Measurements from ENCODE around the gene CTNNBIP1. TPM values are rescaled to one million over a fixed set of nuclear protein-coding genes. Genes with fewer than 3 reads are reported as not detected.

CTNNBIP1 gene
- total and polyA plus RNA-seq, 10 donors: 7.3 to 17.5 (median 12.1) TPM

DNA sequence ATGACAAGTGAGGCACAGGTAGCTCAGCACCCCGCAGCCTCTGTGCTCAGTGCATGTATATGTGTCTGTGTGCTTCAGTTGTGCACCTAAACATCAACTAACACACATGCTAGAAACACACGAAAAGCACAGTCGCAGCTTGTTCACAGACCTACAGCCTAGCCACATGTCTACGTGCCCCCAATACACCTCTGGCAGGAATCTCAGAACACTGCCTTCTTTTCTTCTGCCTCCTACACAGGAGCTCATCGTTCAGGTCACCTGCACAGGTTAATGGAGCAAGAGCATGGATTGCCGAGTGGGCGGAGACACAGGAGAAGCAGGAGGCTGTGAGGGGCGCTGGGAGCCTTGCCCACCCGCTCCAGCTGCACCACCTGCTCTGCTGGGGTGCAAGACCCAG is 31.7 kb downstream of the CTNNBIP1 start:
- H3K36me3 ChIP-seq: peaks cover 0 to 11% (median 0%) of the 10 kb centered on the region in 6 donors
- H3K4me1 ChIP-seq: peaks cover 9 to 55% (median 27%) of the 10 kb centered on the region in 6 donors
- peaks cover 0 to 6% (median 0%) of the 10 kb centered on the region in 7 donors for H3K27me3 ChIP-seq (replicated peaks in 1 of 7)
- no peak overlapping the region for H3K4me3 ChIP-seq
- DNase-seq: no peak
- 85 to 96% (median 95%) methylated on average over 8 to 9 of the region's 9 CpGs for WGBS, 5 donors
- H3K9me3 ChIP-seq: no peaks in the 10 kb centered on the region
- no peak overlapping the region for H3K27ac ChIP-seq
- intact Hi-C loops (cut with DNase I; ENCODE audit: low total_unique reads): loop anchor here (5.0 kb wide), 2 partner anchors 69 to 154 kb away; partner anchors contain the start of gene UBE4B
- TF ChIP-seq CTCF (IDR thresholded peaks at IDR 0.05 in 8 of 11, conservative IDR thresholded peaks at IDR 0.05 in 3 of 11): no peak
- TF ChIP-seq POLR2A (IDR thresholded peaks at IDR 0.05): no peak
- no peak for TF ChIP-seq POLR2AphosphoS5 (IDR thresholded peaks at IDR 0.05)

GRCh38 chr1:9877962-9878361 is 32.1 kb downstream of the CTNNBIP1 start:
- peaks cover 0 to 6% (median 0%) of the 10 kb centered on the region in 7 donors for H3K27me3 ChIP-seq (replicated peaks in 1 of 7)
- H3K4me3 ChIP-seq: no peak overlapping the region
- TF ChIP-seq CTCF (IDR thresholded peaks at IDR 0.05 in 8 of 11, conservative IDR thresholded peaks at IDR 0.05 in 3 of 11) (no peak), POLR2A (IDR thresholded peaks at IDR 0.05) (no peak), POLR2AphosphoS5 (IDR thresholded peaks at IDR 0.05) (no peak)
- 87 to 94% (median 92%) methylated on average over 4 to 10 of the region's 10 CpGs for WGBS, 5 donors
- intact Hi-C loops (cut with DNase I; ENCODE audit: low total_unique reads): loop anchor here (5.0 kb wide), 2 partner anchors 69 to 154 kb away; partner anchors contain the start of gene UBE4B
- no peak overlapping the region for H3K27ac ChIP-seq
- H3K36me3 ChIP-seq: peaks cover 0 to 6% (median 0%) of the 10 kb centered on the region in 6 donors
- H3K9me3 ChIP-seq: no peaks in the 10 kb centered on the region
- DNase-seq: no peak
- peaks cover 9 to 52% (median 27%) of the 10 kb centered on the region in 6 donors for H3K4me1 ChIP-seq

GRCh38 chr1:9875636-9876000 is 34.5 kb downstream of the CTNNBIP1 start:
- Histone ChIP-seq H3K27me3 (replicated peaks in 1 of 7) (peaks cover 0 to 19% (median 0%) of the 10 kb centered on the region in 7 donors), H3K4me3 (no peak overlapping the region), H3K4me1 (peaks cover 9 to 34% (median 20%) of the 10 kb centered on the region in 6 donors), H3K9me3 (no peaks in the 10 kb centered on the region), H3K36me3 (peaks cover 0 to 21% (median 2%) of the 10 kb centered on the region in 6 donors), H3K27ac (peak overlapping the region in 1 of 8 donors; percentile 43)
- TF ChIP-seq CTCF (IDR thresholded peaks at IDR 0.05 in 8 of 11, conservative IDR thresholded peaks at IDR 0.05 in 3 of 11): no peak
- no peak for TF ChIP-seq POLR2A (IDR thresholded peaks at IDR 0.05)
- TF ChIP-seq POLR2AphosphoS5 (IDR thresholded peaks at IDR 0.05): no peak
- DNase-seq: no peak
- 75 to 83% (median 77%) methylated on average over 6 of the region's 6 CpGs for WGBS, 5 donors
- intact Hi-C loops (cut with DNase I; ENCODE audit: low total_unique reads): loop anchor here (5.0 kb wide), 2 partner anchors 72 to 157 kb away; partner anchors contain the start of gene UBE4B

DNA sequence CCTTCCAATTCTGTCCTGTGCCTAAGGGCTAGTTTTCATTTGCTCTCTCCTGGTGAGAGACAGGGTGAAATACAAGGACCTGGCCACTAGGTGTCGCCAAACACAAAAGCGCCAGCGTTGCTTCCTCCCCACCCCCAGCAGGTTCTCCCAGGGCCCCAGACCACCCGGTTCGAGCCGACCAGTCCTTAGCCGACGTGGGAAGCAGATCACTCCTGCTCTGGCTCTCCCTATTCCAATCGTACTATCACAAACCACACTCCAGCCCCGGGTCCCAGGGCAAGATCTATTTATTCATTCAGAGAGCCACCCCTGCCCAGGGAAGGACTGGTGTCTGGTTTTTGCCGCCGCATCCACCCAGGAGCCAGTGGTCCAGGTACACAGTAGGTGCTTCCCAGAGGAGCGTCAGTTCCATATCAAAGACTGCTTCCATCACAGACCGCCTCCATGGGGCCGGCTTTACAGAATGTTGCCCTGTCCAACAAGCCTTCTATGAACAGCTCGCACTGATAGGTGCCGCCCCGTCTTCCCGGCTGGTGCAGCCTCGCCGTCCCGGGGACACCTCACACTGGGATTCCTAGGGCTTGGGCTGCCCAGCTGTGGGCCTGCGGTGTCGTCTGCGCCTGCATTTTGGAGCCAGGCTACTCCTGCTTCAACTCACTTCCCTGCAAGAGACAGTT is 35.0 kb downstream of the CTNNBIP1 start:
- peak overlapping the region in 1 of 8 donors; percentile 12 for H3K4me3 ChIP-seq
- peaks cover 0 to 26% (median 2%) of the 10 kb centered on the region in 6 donors for H3K36me3 ChIP-seq
- peaks cover 9 to 34% (median 20%) of the 10 kb centered on the region in 6 donors for H3K4me1 ChIP-seq
- 41 to 51% (median 45%) methylated on average over 24 to 25 of the region's 25 CpGs for WGBS, 5 donors
- peak; percentile 89 for DNase-seq
- H3K27me3 ChIP-seq (replicated peaks in 1 of 7): peaks cover 0 to 19% (median 0%) of the 10 kb centered on the region in 7 donors
- intact Hi-C loops (cut with DNase I; ENCODE audit: low total_unique reads): loop anchor here (5.0 kb wide), 2 partner anchors 72 to 157 kb away; partner anchors contain the start of gene UBE4B
- peak overlapping the region in 1 of 8 donors; percentile 43 for H3K27ac ChIP-seq
- no peak for TF ChIP-seq POLR2AphosphoS5 (IDR thresholded peaks at IDR 0.05)
- peak; percentile 84 to 96 (median 92) for TF ChIP-seq CTCF (IDR thresholded peaks at IDR 0.05 in 8 of 11, conservative IDR thresholded peaks at IDR 0.05 in 3 of 11)
- no peaks in the 10 kb centered on the region for H3K9me3 ChIP-seq

Data from spleen (tissue), 11 donors.